Pancreas (tissue), 10 donors: ENCODE data around the gene CNTROB. TPM values are rescaled to one million over a fixed set of nuclear protein-coding genes. Genes with fewer than 3 reads are reported as not detected.

ENCODE experiments used
- ATAC-seq, 4 donors: fragments of 200-7000 bp; cut with Tn5 transposase; one replicate each; pipeline versions ENCODE4 v1.8.0 to v1.9.1; 2020; ENCODE audit warnings: mild to moderate bottlenecking in 4 of 4, moderate library complexity in 4 of 4
- DNase-seq, 6 donors: peaks; one replicate each; pipeline ENCODE4 v3.0.0-alpha.2; 2020
- FAIRE-seq: peaks from 2 replicates; lab custom pipeline; 2012; peaks lifted over from hg19 to GRCh38; lab: Jason Lieb, UNC
- H3K27ac ChIP-seq, 4 donors: fragments of 200-600 bp; sonication (generic); 1 replicate in 3 of 4; 2 replicates in 1 of 4; pipeline versions ENCODE4 v1.5.0 to v1.8.0; 2020
- H3K27me3 ChIP-seq, 4 donors: fragments of 200-600 bp; one replicate each; pipeline ENCODE4 v1.8.0; 2021
- H3K36me3 ChIP-seq, 3 donors: fragments of 200-600 bp; sonication (generic) in 1 of 3; one replicate each; pipeline versions ENCODE4 v1.5.0 to v1.8.0; 2020 to 2021
- H3K4me1 ChIP-seq, 3 donors: fragments of 200-600 bp; one replicate each; pipeline ENCODE4 v1.8.0; 2021
- H3K4me3 ChIP-seq, 4 donors: fragments of 200-600 bp; sonication (generic) in 2 of 4; one replicate each; pipeline versions ENCODE4 v1.5.0 to v1.8.0; 2020 to 2021
- H3K9me3 ChIP-seq, 4 donors: fragments of 200-600 bp; one replicate each; pipeline ENCODE4 v1.8.0; 2021
- WGBS, 2 donors: extraction: QIAGEN DNeasy Blood & Tissue Kit; methylation state at CpG; one replicate each; pipeline ENCODE4 v1.1.7; 2013; 5-methylcytosine and 5-hydroxymethylcytosine counted together
- intact Hi-C, 3 donors: fragments of 100-400 bp; cut with DNase I; formaldehyde crosslinking; loops; one replicate each; pipeline versions ENCODE4 v1.11.1 to v1.14.2; 2022
- polyA plus RNA-seq, 2 donors: library from polyadenylated mRNA; stranded (reverse); fragments of 200-250 nt; gene quantifications; one replicate each; pipeline ENCODE4 v1.2.3, GENCODE V29; 2013
- total RNA-seq, 6 donors: library from RNA; stranded (reverse); fragmentation: NEBNext Ultra II Directional in 4 of 6; extraction: Animal tissue kit (Norgen Biotek cat#: 25700) in 4 of 6; gene quantifications; one replicate each; pipeline versions ENCODE4 v1.2.1 to v1.2.4, GENCODE V29; 2021 to 2023
- TF ChIP-seq, protein P1 (sequence below), 4 donors: fragments of 200-600 bp; sonication (generic) in 3 of 4; IDR thresholded peaks; one replicate each; pipeline versions ENCODE4 v1.5.0 to v1.8.0; 2021; ENCODE audit warnings: antibody characterized with exemption in 4 of 4
- donor health status: healthy with polysubstance abuse.
- donor health status: DM: no; HTN: no; CAD: no; lungs with moderate emphysema.
- donor health status: DM: no; HTN: no; CAD: no.
- donor health status: control.
- donor health status: control.
- donor health status: Bipolar disorder and iron deficiency.
- donor health status: DM: yes; HTN: yes; CAD: no.
- donor health status: DM: no; HTN: no; CAD: no.
- donor health status: DM: no; HTN: no; CAD: no.
- donor health status: DM: yes; HTN: yes; CAD: no.

CNTROB gene
- total and polyA plus RNA-seq, 8 donors: 5.8 to 46.1 (median 9.9) TPM

DNA sequence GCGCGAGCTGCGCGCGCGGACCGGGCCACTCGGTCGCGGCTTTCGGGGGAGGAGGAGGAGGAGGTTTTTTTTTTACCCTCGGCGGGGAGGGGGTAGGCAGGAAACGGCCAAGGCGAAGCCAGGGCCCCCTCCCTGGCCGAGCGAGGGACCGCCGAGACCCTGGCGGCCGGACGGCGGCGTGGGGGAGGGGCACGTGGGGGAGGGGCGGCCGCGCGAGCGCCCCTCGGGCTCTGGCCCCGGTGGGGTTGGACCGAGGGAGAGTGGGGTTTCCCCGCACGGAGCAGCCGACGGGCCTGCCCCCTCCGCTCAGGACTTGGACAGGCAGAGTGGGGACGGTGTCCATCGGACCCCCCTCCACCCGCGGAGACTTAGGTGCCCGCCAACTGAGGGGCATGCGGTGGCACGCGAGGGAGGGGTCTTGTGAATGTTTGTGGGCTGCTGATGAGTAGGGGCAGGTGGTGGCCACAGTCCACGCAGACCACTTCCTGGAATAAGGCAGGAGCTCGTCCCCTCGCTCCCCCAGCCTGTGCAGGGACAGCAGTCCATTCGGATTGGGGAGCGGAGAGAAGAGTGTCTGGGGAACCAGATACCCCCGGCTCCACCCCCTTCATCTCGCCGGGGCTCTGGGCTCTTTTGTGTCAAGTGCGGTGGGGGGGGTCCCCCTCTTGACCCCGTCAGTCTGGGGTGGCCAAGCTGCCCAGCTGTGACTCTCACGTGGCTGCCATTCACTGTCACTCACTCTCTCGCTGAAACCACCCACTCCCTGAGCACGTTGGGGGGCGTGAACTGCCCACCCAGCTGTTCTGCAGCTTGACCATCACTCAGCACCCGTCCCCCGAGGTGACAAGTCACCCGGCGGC lies 46.4 kb upstream of the CNTROB start:
- intact Hi-C loops: no loop called here
- Histone ChIP-seq H3K9me3 (no peaks in the 10 kb centered on the region), H3K4me1 (peaks cover 25 to 38% (median 26%) of the 10 kb centered on the region in 3 donors), H3K27me3 (no peaks in the 10 kb centered on the region), H3K4me3 (peak overlapping the region; percentile 77 to 84 (median 82)), H3K36me3 (peaks cover 0 to under 1% (median 0%) of the 10 kb centered on the region in 3 donors), H3K27ac (peak overlapping the region; percentile 80 to 97 (median 88))
- peak in 3 of 4 donors; percentile 0 to 9 (median 4) for ATAC-seq
- TF ChIP-seq, protein P1, sequence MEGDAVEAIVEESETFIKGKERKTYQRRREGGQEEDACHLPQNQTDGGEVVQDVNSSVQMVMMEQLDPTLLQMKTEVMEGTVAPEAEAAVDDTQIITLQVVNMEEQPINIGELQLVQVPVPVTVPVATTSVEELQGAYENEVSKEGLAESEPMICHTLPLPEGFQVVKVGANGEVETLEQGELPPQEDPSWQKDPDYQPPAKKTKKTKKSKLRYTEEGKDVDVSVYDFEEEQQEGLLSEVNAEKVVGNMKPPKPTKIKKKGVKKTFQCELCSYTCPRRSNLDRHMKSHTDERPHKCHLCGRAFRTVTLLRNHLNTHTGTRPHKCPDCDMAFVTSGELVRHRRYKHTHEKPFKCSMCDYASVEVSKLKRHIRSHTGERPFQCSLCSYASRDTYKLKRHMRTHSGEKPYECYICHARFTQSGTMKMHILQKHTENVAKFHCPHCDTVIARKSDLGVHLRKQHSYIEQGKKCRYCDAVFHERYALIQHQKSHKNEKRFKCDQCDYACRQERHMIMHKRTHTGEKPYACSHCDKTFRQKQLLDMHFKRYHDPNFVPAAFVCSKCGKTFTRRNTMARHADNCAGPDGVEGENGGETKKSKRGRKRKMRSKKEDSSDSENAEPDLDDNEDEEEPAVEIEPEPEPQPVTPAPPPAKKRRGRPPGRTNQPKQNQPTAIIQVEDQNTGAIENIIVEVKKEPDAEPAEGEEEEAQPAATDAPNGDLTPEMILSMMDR (IDR thresholded peaks at IDR 0.05): no peak
- 0 to 1% methylated on average over 35 to 64 of the region's 64 CpGs for WGBS, 2 donors
- peak; percentile 49 to 84 (median 70) for DNase-seq
- FAIRE-seq: no peak

DNA sequence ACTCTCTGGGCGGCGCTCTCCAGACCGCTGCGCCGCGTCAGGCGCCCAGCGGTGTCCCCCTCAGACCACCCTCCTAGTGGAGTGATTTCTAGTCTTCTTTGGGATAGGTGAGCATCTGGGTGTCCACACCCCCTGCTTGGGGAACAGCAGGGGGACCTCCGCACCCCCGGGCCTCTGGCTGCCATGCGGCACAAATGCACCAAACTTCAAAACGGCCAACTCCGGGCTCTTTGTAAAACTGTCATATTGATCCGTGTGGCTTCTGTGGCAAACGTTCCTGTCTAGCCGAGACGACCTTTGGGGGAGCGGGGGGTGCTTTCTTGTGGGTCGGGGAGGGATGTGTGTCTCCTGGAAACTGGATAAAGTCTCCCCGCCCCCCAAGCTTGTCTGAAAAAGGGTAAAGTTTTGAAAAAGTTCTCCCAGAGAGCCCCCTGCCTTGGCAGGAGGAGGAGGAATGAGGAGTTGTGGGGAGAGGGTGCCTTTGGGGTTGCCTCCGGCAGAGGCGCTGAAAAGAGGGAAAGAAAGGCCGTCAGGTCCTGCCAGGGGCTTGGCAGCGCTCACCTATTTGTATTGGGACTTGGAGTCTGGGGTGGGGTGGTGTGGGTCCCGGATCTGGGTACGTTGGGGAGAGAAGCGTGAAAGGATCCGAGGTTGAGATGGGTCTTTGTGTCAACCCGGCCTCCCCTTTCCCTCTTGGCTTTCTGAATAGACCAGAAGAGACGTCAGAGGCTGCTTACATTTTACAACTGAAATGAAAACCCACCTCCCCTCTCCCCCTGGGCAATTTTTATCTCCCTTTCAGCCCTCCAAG lies 45.6 kb upstream of the CNTROB start:
- 1 to 2% methylated on average over 30 of the region's 30 CpGs for WGBS, 2 donors

DNA sequence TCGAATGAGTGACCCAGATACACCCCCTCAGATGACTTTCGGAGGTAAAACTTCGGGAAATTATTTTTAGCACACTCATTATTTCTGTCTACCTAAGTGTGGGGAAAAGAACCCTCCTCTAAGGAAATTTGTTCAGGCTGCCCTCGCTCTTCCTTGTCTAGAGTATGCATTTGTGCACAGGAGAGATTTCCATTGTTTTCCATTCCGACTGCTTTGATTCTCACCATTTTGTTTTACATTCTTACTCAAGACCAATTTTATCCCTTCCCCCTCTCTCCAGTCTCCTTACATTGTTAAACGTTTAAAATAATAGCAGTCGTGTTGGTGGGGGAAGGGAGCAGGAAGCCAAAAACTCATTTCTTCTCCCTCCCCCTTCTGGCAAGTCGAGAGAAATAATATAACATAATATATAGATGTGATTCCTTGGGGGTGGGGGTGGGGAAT lies 44.9 kb upstream of the CNTROB start:
- FAIRE-seq (no peak), DNase-seq (no peak), ATAC-seq (no peak)
- Histone ChIP-seq H3K9me3 (no peaks in the 10 kb centered on the region), H3K4me1 (peaks cover 25 to 29% (median 26%) of the 10 kb centered on the region in 3 donors), H3K27ac (peak overlapping the region; percentile 80 to 97 (median 88)), H3K4me3 (peak overlapping the region in 2 of 4 donors; percentile 84), H3K27me3 (no peaks in the 10 kb centered on the region), H3K36me3 (no peaks in the 10 kb centered on the region)
- TF ChIP-seq, protein P1 (IDR thresholded peaks at IDR 0.05): no peak
- 1 to 4% methylated on average over 8 of the region's 8 CpGs for WGBS, 2 donors
- intact Hi-C loops: no loop called here

More for the DNA sequence above, 45.6 kb upstream of the CNTROB start:
- Histone ChIP-seq H3K27me3 (no peaks in the 10 kb centered on the region), H3K9me3 (no peaks in the 10 kb centered on the region), H3K4me1 (peaks cover 25 to 34% (median 26%) of the 10 kb centered on the region in 3 donors), H3K36me3 (no peaks in the 10 kb centered on the region), H3K27ac (peak overlapping the region; percentile 80 to 97 (median 88)), H3K4me3 (peak overlapping the region; percentile 77 to 84 (median 82))
- TF ChIP-seq, protein P1 (IDR thresholded peaks at IDR 0.05): no peak
- ATAC-seq (peak in 2 of 4 donors; percentile 1 to 4), DNase-seq (peak in 5 of 6 donors; percentile 48 to 64 (median 54)), FAIRE-seq (no peak)
- intact Hi-C loops: no loop called here

DNA sequence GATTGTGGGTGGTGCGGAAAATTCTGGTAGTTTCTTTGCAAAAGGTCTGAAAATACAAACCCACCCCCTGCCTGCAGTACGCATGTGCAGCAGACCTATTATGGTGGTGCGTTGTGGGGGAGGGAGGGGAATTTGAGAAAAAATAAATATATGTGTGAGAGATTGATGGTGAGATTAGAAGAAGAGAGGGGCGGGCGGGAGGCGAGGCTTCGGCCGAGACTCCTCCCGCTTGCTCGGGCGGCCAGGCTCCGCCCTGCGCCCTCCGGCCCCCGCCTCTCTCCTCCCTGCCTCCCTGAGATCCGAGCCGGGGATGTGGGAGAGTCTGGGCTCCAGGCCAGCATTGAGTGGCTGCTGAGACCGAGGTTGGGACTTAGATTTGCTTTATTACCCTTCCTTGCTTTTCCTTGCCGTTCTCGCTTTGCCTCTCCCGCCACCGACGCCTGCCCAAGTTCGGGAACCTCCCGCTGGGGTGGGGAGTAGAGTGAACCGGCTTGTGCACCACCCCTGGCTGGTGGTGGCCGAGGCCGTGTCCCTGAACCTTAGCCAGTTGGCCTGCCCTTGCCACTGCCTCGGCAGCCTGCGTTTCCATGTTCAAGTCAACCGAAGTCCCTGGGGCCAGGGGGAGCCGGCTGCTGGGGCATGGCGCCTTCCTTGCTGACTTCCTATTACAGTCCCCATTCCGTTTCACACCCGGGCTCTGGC lies 44.4 kb upstream of the CNTROB start:
- TF ChIP-seq, protein P1 (IDR thresholded peaks at IDR 0.05): no peak
- no peaks in the 10 kb centered on the region for H3K27me3 ChIP-seq
- peak overlapping the region in 3 of 4 donors; percentile 24 to 84 (median 84) for H3K4me3 ChIP-seq
- peak; percentile 86 for FAIRE-seq
- H3K9me3 ChIP-seq: no peaks in the 10 kb centered on the region
- H3K36me3 ChIP-seq: no peaks in the 10 kb centered on the region
- H3K27ac ChIP-seq: peak overlapping the region; percentile 80 to 97 (median 88)
- peaks cover 25 to 29% (median 26%) of the 10 kb centered on the region in 3 donors for H3K4me1 ChIP-seq
- intact Hi-C loops: no loop called here
- peak; percentile 78 to 88 (median 82) for ATAC-seq
- 0% methylated on average over 33 to 35 of the region's 35 CpGs for WGBS, 2 donors
- peak; percentile 90 to 96 (median 91) for DNase-seq
